K562 (cell line): Measurements from ENCODE around the gene TOMT. TPM values are rescaled to one million over a fixed set of nuclear protein-coding genes. Genes with fewer than 3 reads are reported as not detected.
A peak's percentile ranks its signal among the peaks of the same experiment; 100 is the strongest.

Source experiments
- CBX5 ChIP-seq: IDR thresholded peaks from 2 replicates; pipeline ENCODE4 v1.6.1; 2014; ENCODE audit warnings: low read depth, borderline replicate concordance
- CC2D1A ChIP-seq: fragments of 450-650 bp; IDR thresholded peaks from 2 replicates; pipeline ENCODE4 v1.6.1; 2017; ENCODE audit warnings: mild to moderate bottlenecking
- COPS2 ChIP-seq: fragments of 450-650 bp; conservative IDR thresholded peaks from 2 replicates; pipeline ENCODE4 v1.6.1; 2016; ENCODE audit warnings: mild to moderate bottlenecking, moderate library complexity
- CREM ChIP-seq: IDR thresholded peaks from 2 replicates; pipeline ENCODE4 v1.6.1; 2014; ENCODE audit warnings: antibody characterized with exemption, low read depth
- ELF1 ChIP-seq: fragments of 200-800 bp; sonication (Bioruptor generic); IDR thresholded peaks from 2 replicates; pipeline ENCODE4 v1.6.1; 2016; ENCODE audit warnings: missing genetic modification characterization, missing compliant biosample characterization
- HCFC1 ChIP-seq: IDR thresholded peaks from 2 replicates; pipeline ENCODE4 v1.6.1; 2012; ENCODE audit warnings: low read depth, low read length, improper control_type of control experiment
- NELFE ChIP-seq: IDR thresholded peaks from 2 replicates; pipeline ENCODE4 v1.6.1; 2011; ENCODE audit warnings: mild to moderate bottlenecking; ENCODE audit not compliant: insufficient read depth, insufficient read length
- NR2C2 ChIP-seq, 2 experiments: fragments of 200-800 bp in 1 of 2; sonication (Bioruptor generic) in 1 of 2; sonication (generic) in 1 of 2; formaldehyde crosslinking in 1 of 2; IDR thresholded peaks; 2 replicates each; pipeline versions ENCODE4 v1.6.1 to v1.8.0; 2016 to 2022; ENCODE audit warnings: mild to moderate bottlenecking in 1 of 2, missing compliant biosample characterization in 1 of 2, missing genetic modification characterization in 1 of 2, missing genetic modification reagents in 1 of 2
- POLR2AphosphoS5 ChIP-seq: IDR thresholded peaks from 2 replicates; pipeline ENCODE4 v1.6.1; 2011; ENCODE audit warnings: mild to moderate bottlenecking, low read depth, low read length, moderate library complexity; ENCODE audit not compliant: control insufficient read depth, insufficient read depth
- SIX5 ChIP-seq, 2 experiments: IDR thresholded peaks; 2 replicates each; pipeline ENCODE4 v1.6.1; 2011; ENCODE audit warnings: low read length in 2 of 2, borderline replicate concordance in 1 of 2, low read depth in 1 of 2, mild to moderate bottlenecking in 1 of 2, moderate library complexity in 1 of 2; ENCODE audit not compliant: insufficient read depth in 1 of 2
- SMARCC2 ChIP-seq: fragments of 450-650 bp; IDR thresholded peaks from 2 replicates; pipeline ENCODE4 v1.6.1; 2017; ENCODE audit warnings: antibody characterized with exemption, moderate library complexity, mild to moderate bottlenecking, low read depth
- ZBTB7A ChIP-seq: IDR thresholded peaks from 2 replicates; pipeline ENCODE4 v1.6.1; 2011; ENCODE audit warnings: low read depth, mild to moderate bottlenecking, low read length, moderate library complexity, borderline replicate concordance; ENCODE audit not compliant: control insufficient read depth
- ZNF23 ChIP-seq: fragments of 250-450 bp; sonication (Bioruptor Pico); IDR thresholded peaks from 2 replicates; pipeline ENCODE4 v1.4.0; 2020; ENCODE audit warnings: mild to moderate bottlenecking
- ZNF764 ChIP-seq: fragments of 250-450 bp; sonication (Bioruptor Pico); IDR thresholded peaks from 2 replicates; pipeline ENCODE4 v1.4.0; 2020; ENCODE audit warnings: low read depth, mild to moderate bottlenecking, moderate library complexity
- polyA plus RNA-seq, 8 experiments: library from polyadenylated mRNA; depleted of rRNA in 4 of 8; stranded (reverse) in 5 of 8; unstranded in 3 of 8; fragments of >200 nt; fragmentation: Nextera tagmentation in 2 of 8; fragmentation: Illumina TruSeq in 1 of 8; extraction: Ambion mirVana in 2 of 8; extraction: Trizol in 1 of 8; gene quantifications; 2 replicates each; pipeline versions ENCODE4 v1.2.1 to v1.2.3, GENCODE V29; 2011 to 2014; ENCODE audit warnings: inconsistent platforms in 1 of 8, missing spikeins in 1 of 8
- total RNA-seq, 7 experiments: library from RNA; depleted of rRNA in 6 of 7; stranded (reverse); fragments of >200 nt in 6 of 7; fragmentation: Illumina TruSeq in 2 of 7; extraction: Trizol in 2 of 7; gene quantifications; 2 replicates each; pipeline versions ENCODE4 v1.2.1 to v1.2.3, GENCODE V29; 2011 to 2021; ENCODE audit warnings: low replicate concordance in 1 of 7
- TF ChIP-seq, protein P1 (sequence below): fragments of 450-650 bp; IDR thresholded peaks from 2 replicates; pipeline ENCODE4 v1.6.1; 2017; ENCODE audit warnings: antibody characterized with exemption, mild to moderate bottlenecking
- TF ChIP-seq, protein P2 (sequence below): IDR thresholded peaks from 2 replicates; pipeline ENCODE4 v1.6.1; 2011; ENCODE audit warnings: borderline replicate concordance, low read depth, mild to moderate bottlenecking, moderate library complexity, low read length; ENCODE audit not compliant: insufficient read depth, poor library complexity, severe bottlenecking
- TF ChIP-seq, protein P3 (sequence below): sonication (generic); IDR thresholded peaks from 2 replicates; pipeline ENCODE4 v1.6.1; 2016
- TF ChIP-seq, protein P4 (sequence below): fragments of 250-450 bp; sonication (Bioruptor Pico); IDR thresholded peaks from 2 replicates; pipeline ENCODE4 v1.5.0; 2020; ENCODE audit warnings: mild to moderate bottlenecking, borderline replicate concordance

The TOMT gene
- total and polyA plus RNA-seq, 9 of the 15 experiments (the other 6 are each of a cell fraction or from before 2014, with no cell fraction given): not detected

DNA sequence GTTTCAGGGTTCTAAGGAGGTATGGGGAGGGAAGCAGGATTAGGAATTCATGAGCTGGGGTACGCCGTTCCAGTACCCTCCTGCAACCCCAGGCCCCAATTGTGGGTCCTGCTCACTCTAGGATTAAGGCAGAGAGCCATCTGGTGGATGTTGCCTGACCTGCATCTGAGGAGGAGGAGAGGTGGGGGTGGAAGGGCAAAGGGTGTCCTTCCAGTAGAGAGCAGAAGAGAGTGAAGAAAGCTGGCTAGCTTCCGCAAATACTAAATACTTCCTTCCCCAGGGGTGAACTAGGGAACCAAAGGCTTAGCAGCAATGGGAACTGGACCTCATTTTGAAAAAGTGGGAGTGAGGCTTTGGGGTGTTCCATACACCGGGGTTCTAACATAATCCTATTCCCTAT is 14.4 kb upstream of the TOMT start (continued):
- TF ChIP-seq, protein P1, sequence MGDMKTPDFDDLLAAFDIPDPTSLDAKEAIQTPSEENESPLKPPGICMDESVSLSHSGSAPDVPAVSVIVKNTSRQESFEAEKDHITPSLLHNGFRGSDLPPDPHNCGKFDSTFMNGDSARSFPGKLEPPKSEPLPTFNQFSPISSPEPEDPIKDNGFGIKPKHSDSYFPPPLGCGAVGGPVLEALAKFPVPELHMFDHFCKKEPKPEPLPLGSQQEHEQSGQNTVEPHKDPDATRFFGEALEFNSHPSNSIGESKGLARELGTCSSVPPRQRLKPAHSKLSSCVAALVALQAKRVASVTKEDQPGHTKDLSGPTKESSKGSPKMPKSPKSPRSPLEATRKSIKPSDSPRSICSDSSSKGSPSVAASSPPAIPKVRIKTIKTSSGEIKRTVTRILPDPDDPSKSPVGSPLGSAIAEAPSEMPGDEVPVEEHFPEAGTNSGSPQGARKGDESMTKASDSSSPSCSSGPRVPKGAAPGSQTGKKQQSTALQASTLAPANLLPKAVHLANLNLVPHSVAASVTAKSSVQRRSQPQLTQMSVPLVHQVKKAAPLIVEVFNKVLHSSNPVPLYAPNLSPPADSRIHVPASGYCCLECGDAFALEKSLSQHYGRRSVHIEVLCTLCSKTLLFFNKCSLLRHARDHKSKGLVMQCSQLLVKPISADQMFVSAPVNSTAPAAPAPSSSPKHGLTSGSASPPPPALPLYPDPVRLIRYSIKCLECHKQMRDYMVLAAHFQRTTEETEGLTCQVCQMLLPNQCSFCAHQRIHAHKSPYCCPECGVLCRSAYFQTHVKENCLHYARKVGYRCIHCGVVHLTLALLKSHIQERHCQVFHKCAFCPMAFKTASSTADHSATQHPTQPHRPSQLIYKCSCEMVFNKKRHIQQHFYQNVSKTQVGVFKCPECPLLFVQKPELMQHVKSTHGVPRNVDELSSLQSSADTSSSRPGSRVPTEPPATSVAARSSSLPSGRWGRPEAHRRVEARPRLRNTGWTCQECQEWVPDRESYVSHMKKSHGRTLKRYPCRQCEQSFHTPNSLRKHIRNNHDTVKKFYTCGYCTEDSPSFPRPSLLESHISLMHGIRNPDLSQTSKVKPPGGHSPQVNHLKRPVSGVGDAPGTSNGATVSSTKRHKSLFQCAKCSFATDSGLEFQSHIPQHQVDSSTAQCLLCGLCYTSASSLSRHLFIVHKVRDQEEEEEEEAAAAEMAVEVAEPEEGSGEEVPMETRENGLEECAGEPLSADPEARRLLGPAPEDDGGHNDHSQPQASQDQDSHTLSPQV: no peak
- 0 out of 2 replicates have a peak, but pooled peaks have one; percentile 18 for TF ChIP-seq CBX5
- TF ChIP-seq NR2C2 (CRISPR knock-in tag; IDR thresholded peaks at IDR 0.05): 0 out of 2 replicates have a peak, but pooled peaks have one; percentile 33
- TF ChIP-seq NR2C2 (tag; IDR thresholded peaks at IDR 0.05): peak; percentile 92
- no peak for TF ChIP-seq HCFC1
- peak; percentile 38; the same call in 1 of the 2 replicates for TF ChIP-seq POLR2AphosphoS5
- TF ChIP-seq ZNF764 (CRISPR knock-in tag): no peak
- TF ChIP-seq, protein P2, sequence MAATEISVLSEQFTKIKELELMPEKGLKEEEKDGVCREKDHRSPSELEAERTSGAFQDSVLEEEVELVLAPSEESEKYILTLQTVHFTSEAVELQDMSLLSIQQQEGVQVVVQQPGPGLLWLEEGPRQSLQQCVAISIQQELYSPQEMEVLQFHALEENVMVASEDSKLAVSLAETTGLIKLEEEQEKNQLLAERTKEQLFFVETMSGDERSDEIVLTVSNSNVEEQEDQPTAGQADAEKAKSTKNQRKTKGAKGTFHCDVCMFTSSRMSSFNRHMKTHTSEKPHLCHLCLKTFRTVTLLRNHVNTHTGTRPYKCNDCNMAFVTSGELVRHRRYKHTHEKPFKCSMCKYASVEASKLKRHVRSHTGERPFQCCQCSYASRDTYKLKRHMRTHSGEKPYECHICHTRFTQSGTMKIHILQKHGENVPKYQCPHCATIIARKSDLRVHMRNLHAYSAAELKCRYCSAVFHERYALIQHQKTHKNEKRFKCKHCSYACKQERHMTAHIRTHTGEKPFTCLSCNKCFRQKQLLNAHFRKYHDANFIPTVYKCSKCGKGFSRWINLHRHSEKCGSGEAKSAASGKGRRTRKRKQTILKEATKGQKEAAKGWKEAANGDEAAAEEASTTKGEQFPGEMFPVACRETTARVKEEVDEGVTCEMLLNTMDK: peak; percentile 24
- 0 out of 2 replicates have a peak, but pooled peaks have one; percentile 24 for TF ChIP-seq CC2D1A
- 0 out of 2 replicates have a peak, but pooled peaks have one; percentile 32 for TF ChIP-seq CREM
- no peak for TF ChIP-seq SIX5 (IDR thresholded peaks at IDR 0.05; ENCODE audit: borderline replicate concordance in 1 of 2, insufficient read depth in 1 of 2, low read depth in 1 of 2, low read length in 2 of 2)
- TF ChIP-seq, protein P3, sequence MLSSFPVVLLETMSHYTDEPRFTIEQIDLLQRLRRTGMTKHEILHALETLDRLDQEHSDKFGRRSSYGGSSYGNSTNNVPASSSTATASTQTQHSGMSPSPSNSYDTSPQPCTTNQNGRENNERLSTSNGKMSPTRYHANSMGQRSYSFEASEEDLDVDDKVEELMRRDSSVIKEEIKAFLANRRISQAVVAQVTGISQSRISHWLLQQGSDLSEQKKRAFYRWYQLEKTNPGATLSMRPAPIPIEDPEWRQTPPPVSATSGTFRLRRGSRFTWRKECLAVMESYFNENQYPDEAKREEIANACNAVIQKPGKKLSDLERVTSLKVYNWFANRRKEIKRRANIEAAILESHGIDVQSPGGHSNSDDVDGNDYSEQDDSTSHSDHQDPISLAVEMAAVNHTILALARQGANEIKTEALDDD: peak; percentile 36; the same call in 1 of the 2 replicates
- TF ChIP-seq ZNF23: no peak
- no peak for TF ChIP-seq COPS2
- peak; percentile 58 for TF ChIP-seq ELF1 (tag)
- TF ChIP-seq, protein P4, sequence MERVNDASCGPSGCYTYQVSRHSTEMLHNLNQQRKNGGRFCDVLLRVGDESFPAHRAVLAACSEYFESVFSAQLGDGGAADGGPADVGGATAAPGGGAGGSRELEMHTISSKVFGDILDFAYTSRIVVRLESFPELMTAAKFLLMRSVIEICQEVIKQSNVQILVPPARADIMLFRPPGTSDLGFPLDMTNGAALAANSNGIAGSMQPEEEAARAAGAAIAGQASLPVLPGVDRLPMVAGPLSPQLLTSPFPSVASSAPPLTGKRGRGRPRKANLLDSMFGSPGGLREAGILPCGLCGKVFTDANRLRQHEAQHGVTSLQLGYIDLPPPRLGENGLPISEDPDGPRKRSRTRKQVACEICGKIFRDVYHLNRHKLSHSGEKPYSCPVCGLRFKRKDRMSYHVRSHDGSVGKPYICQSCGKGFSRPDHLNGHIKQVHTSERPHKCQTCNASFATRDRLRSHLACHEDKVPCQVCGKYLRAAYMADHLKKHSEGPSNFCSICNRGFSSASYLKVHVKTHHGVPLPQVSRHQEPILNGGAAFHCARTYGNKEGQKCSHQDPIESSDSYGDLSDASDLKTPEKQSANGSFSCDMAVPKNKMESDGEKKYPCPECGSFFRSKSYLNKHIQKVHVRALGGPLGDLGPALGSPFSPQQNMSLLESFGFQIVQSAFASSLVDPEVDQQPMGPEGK (CRISPR knock-in tag): no peak
- TF ChIP-seq ZBTB7A: peak; percentile 58; the same call in 1 of the 2 replicates
- TF ChIP-seq NELFE: no peak
- TF ChIP-seq SMARCC2: no peak
